K562 (cell line): ENCODE measurements around the gene EEA1. TPM values are rescaled to one million over a fixed set of nuclear protein-coding genes. Genes with fewer than 3 reads are reported as not detected.

Experiments
- ATAC-seq: fragments of 200-7000 bp; cut with Tn5 transposase; 3 replicates; pipeline ENCODE4 v1.9.1; 2020; ENCODE audit warnings: moderate library complexity
- BruUV-seq: library from RNA; stranded (reverse); fragments of 400-500 nt; replicated peaks from 2 replicates; lab custom pipeline; 2021; lab: Mats Ljungman, UMichigan
- CTCF ChIA-PET: fragments of 300-600 bp; formaldehyde crosslinking; extraction: SDS; loops from one replicate; lab custom pipeline; 2021; ENCODE audit warnings: low intra/inter-chr PET ratio; lab: Yijun Ruan, JAX
- POLR2A ChIA-PET: fragments of 300-600, 350-650 bp; sonication (Branson Sonifier 250); formaldehyde crosslinking; extraction: SDS; loops from one replicate; lab custom pipeline; 2021; ENCODE audit warnings: antibody characterized with exemption, inconsistent platforms; lab: Yijun Ruan, JAX
- DNase-seq, 4 experiments: peaks; one replicate each; pipeline versions ENCODE4 v3.0.0 to v3.0.0-alpha.2; 2011 to 2018; ENCODE audit warnings: low spot score in 3 of 4, mixed read lengths in 3 of 4; ENCODE audit errors: extremely low read depth in 1 of 4
- FAIRE-seq: peaks from 2 replicates; lab custom pipeline; 2011; peaks lifted over from hg19 to GRCh38; lab: Jason Lieb, UNC
- H2AFZ ChIP-seq: 2 replicates; pipeline ENCODE4 v1.6.0; 2011; ENCODE audit warnings: low read depth, low read length, control low read depth, inconsistent platforms
- H3K27ac ChIP-seq: fragments of 200-600 bp; 3 replicates; pipeline ENCODE4 v1.8.0; 2011; ENCODE audit warnings: low read depth, mild to moderate bottlenecking, control low read depth, inconsistent platforms, low read length, moderate library complexity, mixed read lengths; ENCODE audit errors: extremely low read depth
- H3K27me3 ChIP-seq, 2 experiments: fragments of 300-600 bp in 1 of 2; 2 replicates in 1 of 2; 3 replicates in 1 of 2; pipeline versions ENCODE4 v1.6.0 to v1.8.0; 2011; ENCODE audit warnings: inconsistent platforms in 2 of 2, low read length in 2 of 2, mild to moderate bottlenecking in 1 of 2, mixed read lengths in 1 of 2, moderate library complexity in 1 of 2; ENCODE audit not compliant: control insufficient read depth in 2 of 2, insufficient read depth in 2 of 2
- H3K36me3 ChIP-seq: fragments of 300-600 bp; 3 replicates; pipeline ENCODE4 v1.8.0; 2011; ENCODE audit warnings: mild to moderate bottlenecking, low read length, inconsistent platforms; ENCODE audit not compliant: control insufficient read depth, insufficient read depth
- H3K4me1 ChIP-seq, 2 experiments: fragments of 200-600 bp in 1 of 2; replicated peaks in 1 of 2; 2 replicates in 1 of 2; 3 replicates in 1 of 2; pipeline versions ENCODE4 v1.5.1 to v1.8.0; 2011; ENCODE audit warnings: inconsistent platforms in 2 of 2, low read length in 2 of 2, mild to moderate bottlenecking in 1 of 2, mixed read lengths in 1 of 2, moderate library complexity in 1 of 2; ENCODE audit not compliant: control insufficient read depth in 2 of 2, insufficient read depth in 2 of 2
- H3K4me2 ChIP-seq: 2 replicates; pipeline ENCODE4 v1.6.1; 2011; ENCODE audit warnings: low read length, control low read depth, inconsistent platforms, mixed read lengths; ENCODE audit not compliant: insufficient read depth
- H3K4me3 ChIP-seq: fragments of 200-600 bp; sonication (generic), shearing (Covaris generic); 2 replicates; pipeline ENCODE4 v1.5.1; 2016; ENCODE audit warnings: control low read depth, inconsistent platforms
- H3K79me2 ChIP-seq: fragments of 200-600 bp; 3 replicates; pipeline ENCODE4 v1.8.0; 2011; ENCODE audit warnings: low read length, inconsistent platforms; ENCODE audit not compliant: control insufficient read depth, insufficient read depth
- H3K9ac ChIP-seq, 2 experiments: 2 replicates each; pipeline versions ENCODE4 v1.6.0 to v1.6.1; 2011; ENCODE audit warnings: low read depth in 2 of 2, low read length in 2 of 2, control low read depth in 1 of 2, inconsistent platforms in 1 of 2, mild to moderate bottlenecking in 1 of 2, mixed read lengths in 1 of 2; ENCODE audit not compliant: insufficient read depth in 1 of 2
- H3K9me1 ChIP-seq: one replicate; pipeline ENCODE4 v1.6.0; 2011; ENCODE audit warnings: inconsistent platforms, mild to moderate bottlenecking, low read length, moderate library complexity; ENCODE audit not compliant: control insufficient read depth, insufficient read depth
- H3K9me3 ChIP-seq: replicated peaks from 2 replicates; pipeline ENCODE4 v1.5.1; 2011; ENCODE audit warnings: low read depth, low read length, inconsistent platforms; ENCODE audit not compliant: control insufficient read depth, insufficient read depth
- H4K20me1 ChIP-seq: replicated peaks from 2 replicates; pipeline ENCODE4 v1.6.1; 2011; ENCODE audit warnings: low read length, inconsistent platforms, mixed read lengths; ENCODE audit not compliant: control insufficient read depth, insufficient read depth
- CGGBP1 ChIP-seq: fragments of 250-450 bp; sonication (Bioruptor Pico); IDR thresholded peaks from 2 replicates; pipeline ENCODE4 v1.9.0; 2021; ENCODE audit warnings: mild to moderate bottlenecking
- CTCF ChIP-seq, 3 experiments: IDR thresholded peaks in 2 of 3; conservative IDR thresholded peaks in 1 of 3; 2 replicates each; pipeline ENCODE4 v1.5.1; 2011 to 2012; ENCODE audit warnings: low read length in 3 of 3, mild to moderate bottlenecking in 3 of 3, control low read depth in 2 of 3, improper control_type of control experiment in 1 of 3, inconsistent platforms in 1 of 3, low read depth in 1 of 3, mixed read lengths in 1 of 3, moderate library complexity in 1 of 3; ENCODE audit not compliant: insufficient read depth in 2 of 3
- EHMT2 ChIP-seq: fragments of 450-650 bp; IDR thresholded peaks from 2 replicates; pipeline ENCODE4 v1.6.1; 2018; ENCODE audit warnings: antibody characterized with exemption
- ETS2 ChIP-seq: IDR thresholded peaks from 2 replicates; pipeline ENCODE4 v1.6.1; 2016; ENCODE audit warnings: borderline replicate concordance, missing genetic modification characterization, mild to moderate bottlenecking, moderate library complexity, missing compliant biosample characterization; ENCODE audit not compliant: poor library complexity, severe bottlenecking
- HMG20A ChIP-seq: fragments of 450-650 bp; formaldehyde crosslinking; conservative IDR thresholded peaks from 2 replicates; pipeline ENCODE4 v1.4.0; 2020; ENCODE audit warnings: mild to moderate bottlenecking, mixed read lengths
- HNRNPUL1 ChIP-seq: fragments of 200-400 bp; formaldehyde crosslinking; IDR thresholded peaks from 2 replicates; pipeline ENCODE4 v1.6.1; 2017; ENCODE audit warnings: low read length
- RAD21 ChIP-seq, 2 experiments: fragments of 250-450 bp in 1 of 2; fragments of 450-650 bp in 1 of 2; sonication (Bioruptor Pico) in 1 of 2; formaldehyde crosslinking in 1 of 2; IDR thresholded peaks in 1 of 2; conservative IDR thresholded peaks in 1 of 2; 2 replicates each; pipeline versions ENCODE4 v1.4.0 to v1.8.0; 2020 to 2022; ENCODE audit warnings: mild to moderate bottlenecking in 2 of 2, moderate library complexity in 1 of 2
- TRIM24 ChIP-seq, 2 experiments: fragments of 450-650 bp; IDR thresholded peaks; 2 replicates each; pipeline ENCODE4 v1.6.1; 2016
- ZBTB17 ChIP-seq: fragments of 450-650 bp; formaldehyde crosslinking; IDR thresholded peaks from 2 replicates; pipeline ENCODE4 v1.4.0; 2020; ENCODE audit warnings: mild to moderate bottlenecking
- WGBS: fragments of 100-300 bp; shearing (Covaris generic); methylation state at CpG from one replicate; pipeline ENCODE4 v1.1.6; 2016; ENCODE audit warnings: low coverage, mixed read lengths; ENCODE audit not compliant: insufficient coverage; ENCODE audit errors: missing lambda C conversion rate; 5-methylcytosine and 5-hydroxymethylcytosine counted together
- in situ Hi-C: fragments of 300-500 bp; cut with MboI; formaldehyde crosslinking; loops from 4 replicates; pipeline ENCODE4 v1.15.0; 2018; ENCODE audit warnings: inconsistent platforms, mixed read lengths
- intact Hi-C: fragments of 100-400 bp; cut with micrococcal nuclease; formaldehyde crosslinking; loops from 2 replicates; pipeline ENCODE4 v1.14.2; 2022
- polyA plus RNA-seq, 8 experiments: library from polyadenylated mRNA; depleted of rRNA in 4 of 8; stranded (reverse) in 5 of 8; unstranded in 3 of 8; fragments of >200 nt; fragmentation: Nextera tagmentation in 2 of 8; fragmentation: Illumina TruSeq in 1 of 8; extraction: Ambion mirVana in 2 of 8; extraction: Trizol in 1 of 8; gene quantifications; 2 replicates each; pipeline versions ENCODE4 v1.2.1 to v1.2.3, GENCODE V29; 2011 to 2014; ENCODE audit warnings: inconsistent platforms in 1 of 8, missing spikeins in 1 of 8
- total RNA-seq, 7 experiments: library from RNA; depleted of rRNA in 6 of 7; stranded (reverse); fragments of >200 nt in 6 of 7; fragmentation: Illumina TruSeq in 2 of 7; extraction: Trizol in 2 of 7; gene quantifications; 2 replicates each; pipeline versions ENCODE4 v1.2.1 to v1.2.3, GENCODE V29; 2011 to 2021; ENCODE audit warnings: low replicate concordance in 1 of 7

Gene EEA1
- total and polyA plus RNA-seq, 9 of the 15 experiments (the other 6 are each of a cell fraction or from before 2014, with no cell fraction given), result 3.5 to 17.1 (median 7.5) TPM

DNA sequence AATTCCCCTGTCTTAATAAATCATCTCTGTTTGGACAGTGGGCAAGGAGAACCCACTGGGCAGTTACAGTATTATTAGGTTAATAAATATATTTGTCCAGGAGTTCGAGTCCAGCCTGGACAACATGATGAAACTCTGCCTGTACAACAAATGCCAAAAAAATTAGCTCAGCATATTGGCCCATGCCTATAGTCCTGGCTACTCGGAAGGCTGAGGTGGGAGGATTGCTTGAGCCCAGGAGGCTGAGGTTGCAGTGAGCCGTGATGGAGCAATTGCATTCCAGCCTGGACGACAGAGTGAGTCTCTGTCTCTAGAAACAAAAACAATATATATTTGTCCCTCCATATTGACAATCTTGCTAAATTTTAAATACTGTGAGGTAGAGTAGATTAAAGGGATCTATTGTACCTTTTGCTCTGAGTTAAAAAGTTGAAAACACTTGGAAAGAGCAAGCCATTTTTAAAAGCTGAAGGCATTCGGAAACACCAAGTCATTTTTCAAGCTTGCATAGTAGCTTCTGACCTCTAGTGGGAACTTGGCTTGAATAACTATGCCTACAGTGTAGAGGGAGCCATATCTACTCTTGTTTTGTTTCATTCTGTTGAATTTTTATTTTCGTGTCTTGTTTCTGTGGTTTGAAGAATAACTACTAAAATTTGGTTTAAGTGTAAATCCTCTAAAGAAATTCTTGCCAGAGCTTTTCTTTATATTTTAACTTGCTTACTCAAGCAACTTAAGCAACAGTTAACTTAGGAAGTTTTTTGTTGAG, 14.6 kb upstream of the EEA1 start:
- ChIA-PET CTCF (no interaction called here), POLR2A (interaction anchor here (1.1 to 1.6 kb wide), 2 partner anchors 13 to 17 kb away, joined by 3 read pairs; no protein-coding TSS in a partner anchor)
- DNase-seq (peak in 1 of 4 experiments; percentile 36), FAIRE-seq (peak; percentile 73), ATAC-seq (peak; percentile 92)
- BruUV-seq, result no TSS peak
- intact Hi-C loops, result no loop called here
- Histone ChIP-seq H3K4me3 (no peak overlapping the region), H3K79me2 (no peaks in the 10 kb centered on the region), H3K27me3 (no peaks in the 10 kb centered on the region), H3K4me1 (no peaks in the 10 kb centered on the region), H3K4me2 (no peak overlapping the region), H4K20me1 (no peaks in the 10 kb centered on the region), H3K27ac (no peak overlapping the region), H3K36me3 (no peaks in the 10 kb centered on the region), H3K9me1 (no peaks in the 10 kb centered on the region), H3K9ac (no peak overlapping the region), H3K9me3 (no peaks in the 10 kb centered on the region), H2AFZ (peak overlapping the region; percentile 57)
- TF ChIP-seq EHMT2 (0 out of 2 replicates have a peak, but pooled peaks have one; percentile 39), HNRNPUL1 (no peak), CTCF (IDR thresholded peaks at IDR 0.05 in 2 of 3, conservative IDR thresholded peaks at IDR 0.05 in 1 of 3; ENCODE audit: insufficient read depth in 2 of 3, low read depth in 1 of 3, low read length in 3 of 3) (peak; percentile 29 to 60 (median 44); a peak in 3 of 6 replicates), TRIM24 (IDR thresholded peaks at IDR 0.05) (no peak), CGGBP1 (CRISPR knock-in tag) (no peak), HMG20A (CRISPR knock-in tag) (no peak), RAD21 (CRISPR knock-in tag; conservative IDR thresholded peaks at IDR 0.05 in 1 of 2, IDR thresholded peaks at IDR 0.05 in 1 of 2) (peak in 1 of 2 experiments; percentile 63; a peak in 2 of 4 replicates), ZBTB17 (CRISPR knock-in tag) (no peak), ETS2 (tag) (no peak)
- 38% methylated on average over 6 of the region's 6 CpGs for WGBS
- in situ Hi-C loops, result no loop called here
